Measurements from ENCODE around the gene SLIT3.

DNA sequence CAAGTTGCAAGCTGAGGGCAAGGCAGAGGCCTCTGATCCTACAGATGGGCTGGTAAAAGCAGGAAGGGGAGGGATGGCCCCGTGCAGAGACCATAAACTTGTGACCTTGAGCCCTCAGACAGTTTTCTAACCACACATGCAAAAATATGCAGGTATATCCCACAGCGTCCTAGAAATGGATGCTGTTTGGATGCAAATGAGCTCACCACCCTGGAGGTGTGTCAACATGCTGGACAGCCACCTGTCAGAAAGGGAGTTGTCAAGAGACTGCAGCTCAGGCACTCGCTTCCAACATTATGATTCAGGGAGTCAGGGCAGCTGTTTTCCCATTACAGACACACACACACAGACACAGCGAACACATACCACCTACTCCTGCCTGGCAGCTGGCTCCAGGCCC, 624.4 kb downstream of the SLIT3 start:
- TF ChIP-seq POLR2A (IDR thresholded peaks at IDR 0.05; ENCODE audit: low read depth, low read length) (no peak), SPI1 (IDR thresholded peaks at IDR 0.05; ENCODE audit: low read depth, low read length) (no peak)

Data from GM12891 (cell line).